Measurements from ENCODE around the gene ALDH3B2.

ALDH3B2 gene

GRCh38 chr11:67612751-67613150, 61.7 kb downstream of the ALDH3B2 start:
- ATAC-seq: no peak

Data from activated CD4-positive, CD25-positive, alpha-beta regulatory T cell treated with anti-CD3 and anti-CD28 coated beads, Interleukin-2, amount 50 U/mL, for 24 hours (primary cell).